HepG2 (cell line): Measurements from ENCODE around the gene COMMD1.

Experiments used
- CC2D1A ChIP-seq: sonication (generic); formaldehyde crosslinking; IDR thresholded peaks from 2 replicates; pipeline ENCODE4 v1.8.1; 2023; ENCODE audit warnings: mild to moderate bottlenecking, missing genetic modification reagents
- CTCF ChIP-seq: sonication (generic); formaldehyde crosslinking; IDR thresholded peaks from 2 replicates; pipeline ENCODE4 v1.5.0; 2020; ENCODE audit warnings: mild to moderate bottlenecking, missing genetic modification reagents, moderate library complexity
- EZH2 ChIP-seq: conservative IDR thresholded peaks from 2 replicates; pipeline ENCODE4 v1.6.1; 2012; ENCODE audit warnings: mild to moderate bottlenecking, low read depth, low read length, moderate library complexity
- GABPB1 ChIP-seq: IDR thresholded peaks from 2 replicates; pipeline ENCODE4 v1.6.1; 2016; ENCODE audit warnings: mild to moderate bottlenecking, missing genetic modification reagents, moderate library complexity, missing compliant biosample characterization
- SMAD3 ChIP-seq: sonication (generic); formaldehyde crosslinking; IDR thresholded peaks from 2 replicates; pipeline ENCODE4 v1.4.0; 2020; ENCODE audit warnings: missing genetic modification reagents
- ZNF263 ChIP-seq: sonication (generic); formaldehyde crosslinking; IDR thresholded peaks from 2 replicates; pipeline ENCODE4 v1.4.0; 2020; ENCODE audit warnings: missing genetic modification reagents
- TF ChIP-seq, protein P1 (sequence below), 2 experiments: sonication (generic) in 1 of 2; formaldehyde crosslinking in 1 of 2; IDR thresholded peaks; 2 replicates each; pipeline versions ENCODE4 v1.5.1 to v1.6.1; 2011 to 2020; ENCODE audit warnings: borderline replicate concordance in 1 of 2, low read depth in 1 of 2, low read length in 1 of 2, mild to moderate bottlenecking in 1 of 2, missing genetic modification reagents in 1 of 2, moderate library complexity in 1 of 2

GRCh38 chr2:62142054-62142453, 236.6 kb downstream of the COMMD1 start:
- TF ChIP-seq ZNF263 = no peak
- TF ChIP-seq EZH2 = no peak
- TF ChIP-seq SMAD3 = no peak
- no peak for TF ChIP-seq CTCF (CRISPR knock-in tag)
- TF ChIP-seq, protein P1, sequence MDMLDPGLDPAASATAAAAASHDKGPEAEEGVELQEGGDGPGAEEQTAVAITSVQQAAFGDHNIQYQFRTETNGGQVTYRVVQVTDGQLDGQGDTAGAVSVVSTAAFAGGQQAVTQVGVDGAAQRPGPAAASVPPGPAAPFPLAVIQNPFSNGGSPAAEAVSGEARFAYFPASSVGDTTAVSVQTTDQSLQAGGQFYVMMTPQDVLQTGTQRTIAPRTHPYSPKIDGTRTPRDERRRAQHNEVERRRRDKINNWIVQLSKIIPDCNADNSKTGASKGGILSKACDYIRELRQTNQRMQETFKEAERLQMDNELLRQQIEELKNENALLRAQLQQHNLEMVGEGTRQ (IDR thresholded peaks at IDR 0.05; ENCODE audit: low read depth, low read length) = no peak
- TF ChIP-seq, protein P1 (CRISPR knock-in tag; IDR thresholded peaks at IDR 0.05; ENCODE audit: borderline replicate concordance) = no peak
- no peak for TF ChIP-seq GABPB1
- TF ChIP-seq CC2D1A (CRISPR knock-in tag) = no peak
